HepG2 (cell line): ENCODE results near the gene CEP20. TPM values are rescaled to one million over a fixed set of nuclear protein-coding genes. Genes with fewer than 3 reads are reported as not detected.

Experiments used
- ATAC-seq: fragments of 200-7000 bp; cut with Tn5 transposase; 3 replicates; pipeline ENCODE4 v1.9.1; 2020; ENCODE audit warnings: mild to moderate bottlenecking, moderate library complexity
- BruUV-seq: library from RNA; stranded (reverse); fragments of 400-500 nt; replicated peaks from 2 replicates; lab custom pipeline; 2021; lab: Mats Ljungman, UMichigan
- CTCF ChIA-PET: fragments of 300-600 bp; formaldehyde crosslinking; extraction: SDS; loops from one replicate; lab custom pipeline; 2021; ENCODE audit warnings: low total read pairs, inconsistent platforms, low intra/inter-chr PET ratio; lab: Yijun Ruan, JAX
- POLR2A ChIA-PET: fragments of 350-600 bp; sonication (Branson Sonifier 250); formaldehyde crosslinking; loops from one replicate; lab custom pipeline; 2020; ENCODE audit warnings: antibody characterized with exemption, inconsistent platforms; lab: Yijun Ruan, JAX
- DNase-seq: peaks from one replicate; pipeline ENCODE4 v3.0.0-alpha.2; 2015; ENCODE audit warnings: low spot score
- FAIRE-seq: peaks from 3 replicates; lab custom pipeline; 2011; peaks lifted over from hg19 to GRCh38; lab: Jason Lieb, UNC
- H2AFZ ChIP-seq: one replicate; pipeline ENCODE4 v1.6.1; 2011; ENCODE audit warnings: low read length, inconsistent platforms
- H3K27ac ChIP-seq: fragments of 300-600 bp; 3 replicates; pipeline ENCODE4 v1.8.0; 2011; ENCODE audit warnings: mixed run types, mild to moderate bottlenecking, mixed read lengths, low read length, inconsistent platforms; ENCODE audit not compliant: insufficient read depth; ENCODE audit errors: extremely low read length
- H3K27me3 ChIP-seq, 2 experiments: fragments of 200-600 bp in 1 of 2; 2 replicates in 1 of 2; 3 replicates in 1 of 2; pipeline versions ENCODE4 v1.6.0 to v1.8.0; 2011; ENCODE audit warnings: low read length in 2 of 2, mild to moderate bottlenecking in 2 of 2, moderate library complexity in 2 of 2, inconsistent platforms in 1 of 2; ENCODE audit not compliant: insufficient read depth in 2 of 2, control insufficient read depth in 1 of 2
- H3K36me3 ChIP-seq, 2 experiments: fragments of 200-600 bp in 1 of 2; replicated peaks in 1 of 2; 2 replicates in 1 of 2; 3 replicates in 1 of 2; pipeline versions ENCODE4 v1.5.1 to v1.8.0; 2011; ENCODE audit warnings: low read length in 2 of 2, inconsistent platforms in 1 of 2; ENCODE audit not compliant: insufficient read depth in 2 of 2, control insufficient read depth in 1 of 2
- H3K4me1 ChIP-seq: 2 replicates; pipeline ENCODE4 v1.5.1; 2012; ENCODE audit warnings: low read length, inconsistent platforms; ENCODE audit not compliant: insufficient read depth
- H3K4me2 ChIP-seq: 2 replicates; pipeline ENCODE4 v1.6.0; 2011; ENCODE audit warnings: low read depth, low read length, inconsistent platforms
- H3K4me3 ChIP-seq, 3 experiments: fragments of 200-600 bp in 1 of 3; sonication (generic), shearing (Covaris generic) in 1 of 3; replicated peaks in 1 of 3; 2 replicates each; pipeline ENCODE4 v1.5.1; 2011 to 2016; ENCODE audit warnings: low read length in 3 of 3, inconsistent platforms in 2 of 3, low read depth in 2 of 3, mild to moderate bottlenecking in 2 of 3, control low read depth in 1 of 3, mixed read lengths in 1 of 3; ENCODE audit not compliant: insufficient read depth in 1 of 3
- H3K79me2 ChIP-seq: one replicate; pipeline ENCODE4 v1.6.1; 2011; ENCODE audit warnings: low read length, inconsistent platforms; ENCODE audit not compliant: insufficient read depth
- H3K9ac ChIP-seq: 2 replicates; pipeline ENCODE4 v1.6.0; 2011; ENCODE audit warnings: mild to moderate bottlenecking, low read depth, low read length, inconsistent platforms; ENCODE audit not compliant: insufficient read depth
- H3K9me3 ChIP-seq: 2 replicates; pipeline ENCODE4 v1.5.1; 2012; ENCODE audit warnings: mild to moderate bottlenecking, low read length
- H4K20me1 ChIP-seq: 2 replicates; pipeline ENCODE4 v1.6.0; 2011; ENCODE audit warnings: inconsistent platforms, mild to moderate bottlenecking, low read length, moderate library complexity; ENCODE audit not compliant: insufficient read depth
- ARNTL ChIP-seq: sonication (generic); formaldehyde crosslinking; IDR thresholded peaks from 2 replicates; pipeline ENCODE4 v1.4.0; 2020; ENCODE audit warnings: mild to moderate bottlenecking, missing genetic modification reagents
- JDP2 ChIP-seq: sonication (generic); formaldehyde crosslinking; IDR thresholded peaks from 2 replicates; pipeline ENCODE4 v1.8.1; 2022; ENCODE audit warnings: missing genetic modification reagents, borderline replicate concordance
- KLF15 ChIP-seq: sonication (generic); formaldehyde crosslinking; IDR thresholded peaks from 2 replicates; pipeline ENCODE4 v1.8.1; 2023; ENCODE audit warnings: borderline replicate concordance, mild to moderate bottlenecking, inconsistent platforms, missing genetic modification reagents, mixed read lengths
- TAF1 ChIP-seq: sonication (generic); formaldehyde crosslinking; IDR thresholded peaks from 2 replicates; pipeline ENCODE4 v1.4.0; 2020; ENCODE audit warnings: missing genetic modification reagents
- ZC3H4 ChIP-seq: sonication (generic); formaldehyde crosslinking; IDR thresholded peaks from 2 replicates; pipeline ENCODE4 v1.4.0; 2020; ENCODE audit warnings: missing genetic modification reagents, borderline replicate concordance
- ZNF143 ChIP-seq: sonication (generic); formaldehyde crosslinking; IDR thresholded peaks from 2 replicates; pipeline ENCODE4 v1.4.0; 2020; ENCODE audit warnings: missing genetic modification reagents
- ZNF260 ChIP-seq: sonication (generic); formaldehyde crosslinking; IDR thresholded peaks from 2 replicates; pipeline ENCODE4 v1.4.0; 2020; ENCODE audit warnings: missing genetic modification reagents, low read depth, mild to moderate bottlenecking, borderline replicate concordance
- WGBS: methylation state at CpG from one replicate; pipeline ENCODE4 v1.1.6; 2017; ENCODE audit warnings: low lambda C conversion rate; 5-methylcytosine and 5-hydroxymethylcytosine counted together
- in situ Hi-C: cut with HindIII; loops from 2 replicates; pipeline ENCODE4 v1.10.0; 2017; ENCODE audit warnings: low pct_unique_long_range_greater_than_20kb; ENCODE audit not compliant: extremely low pct_ligation_motif_present
- intact Hi-C: fragments of 100-400 bp; cut with micrococcal nuclease; formaldehyde crosslinking; loops from one replicate; pipeline ENCODE4 v1.10.0; 2022; ENCODE audit not compliant: unreplicated experiment
- polyA plus RNA-seq, 8 experiments: library from polyadenylated mRNA; depleted of rRNA in 3 of 8; stranded (reverse) in 7 of 8; unstranded in 1 of 8; fragments of >200 nt; fragmentation: Illumina TruSeq in 4 of 8; extraction: Trizol in 4 of 8; gene quantifications; 2 replicates each; pipeline versions ENCODE4 v1.2.1 to v1.2.3, GENCODE V29; 2011 to 2016; ENCODE audit warnings: low read depth in 4 of 8, missing spikeins in 1 of 8, mixed read lengths in 1 of 8; ENCODE audit not compliant: insufficient read depth in 1 of 8
- total RNA-seq, 5 experiments: library from RNA; depleted of rRNA; stranded (reverse); fragments of >200 nt; fragmentation: Illumina TruSeq; extraction: Trizol; gene quantifications; 2 replicates each; pipeline ENCODE4 v1.2.3, GENCODE V29; 2016; ENCODE audit warnings: low read depth in 1 of 5
- TF ChIP-seq, protein P1 (sequence below): sonication (generic); formaldehyde crosslinking; IDR thresholded peaks from 2 replicates; pipeline ENCODE4 v1.5.0; 2020; ENCODE audit warnings: missing genetic modification reagents
- TF ChIP-seq, protein P2 (sequence below): sonication (generic); formaldehyde crosslinking; IDR thresholded peaks from 2 replicates; pipeline ENCODE4 v1.8.1; 2023; ENCODE audit warnings: mild to moderate bottlenecking, moderate library complexity, missing genetic modification reagents
- TF ChIP-seq, protein P3 (sequence below), 2 experiments: IDR thresholded peaks; 2 replicates each; pipeline ENCODE4 v1.6.1; 2011 to 2012; ENCODE audit warnings: low read length in 2 of 2, borderline replicate concordance in 1 of 2, low read depth in 1 of 2, mild to moderate bottlenecking in 1 of 2, moderate library complexity in 1 of 2
- TF ChIP-seq, protein P4 (sequence below): sonication (generic); formaldehyde crosslinking; IDR thresholded peaks from 2 replicates; pipeline ENCODE4 v1.4.0; 2020; ENCODE audit warnings: missing genetic modification reagents

Gene CEP20
- total and polyA plus RNA-seq, 2 of the 13 experiments (the other 11 are each of a cell fraction or from before 2014, with no cell fraction given): 53.0 to 54.1 TPM

DNA sequence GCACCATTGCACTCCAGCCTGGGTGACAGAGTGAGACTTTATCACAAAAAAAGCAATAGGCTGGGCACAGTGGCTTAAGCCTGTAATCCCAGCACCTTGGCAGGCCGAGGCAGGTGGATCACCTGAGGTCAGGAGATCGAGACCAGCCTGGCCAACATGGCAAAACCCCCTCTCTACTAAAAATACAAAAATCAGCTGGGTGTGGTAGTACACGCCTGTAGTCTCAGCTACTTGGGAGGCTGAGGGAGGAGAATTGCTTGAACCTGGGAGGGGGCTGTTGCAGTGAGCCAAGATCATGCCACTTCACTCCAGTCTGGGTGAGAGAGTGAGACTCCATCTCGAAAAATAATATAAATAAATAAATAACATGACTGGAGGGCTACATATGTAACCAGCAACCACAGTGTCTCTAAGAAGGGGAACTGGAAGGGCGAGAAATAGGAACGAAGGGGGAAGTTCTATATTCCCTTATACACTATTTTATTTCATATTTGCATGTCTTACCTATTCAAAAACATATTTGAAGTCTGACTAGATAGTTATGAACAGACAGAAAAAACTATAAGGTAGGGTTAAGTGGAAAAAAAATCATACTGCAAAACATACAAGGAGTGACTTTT, 57.5 kb downstream of the CEP20 start:
- Histone ChIP-seq H3K4me1 (no peaks in the 10 kb centered on the region), H3K36me3 (no peaks in the 10 kb centered on the region), H3K9ac (no peak overlapping the region), H2AFZ (no peak overlapping the region), H3K27ac (no peak overlapping the region), H3K27me3 (peaks cover 13 to 49% of the 10 kb centered on the region in 2 experiments; a peak in 3 of 5 replicates), H3K4me3 (no peak overlapping the region), H4K20me1 (no peaks in the 10 kb centered on the region), H3K9me3 (no peaks in the 10 kb centered on the region), H3K79me2 (no peaks in the 10 kb centered on the region), H3K4me2 (no peak overlapping the region)
- in situ Hi-C loops (no loop called here), intact Hi-C loops (no loop called here)
- 11% methylated on average over 6 of the region's 6 CpGs for WGBS
- TF ChIP-seq TAF1 (CRISPR knock-in tag) (no peak), KLF15 (CRISPR knock-in tag) (no peak), ZNF143 (CRISPR knock-in tag) (no peak), ZNF260 (no peak), ZC3H4 (no peak), ARNTL (no peak), JDP2 (CRISPR knock-in tag) (no peak)
- TF ChIP-seq, protein P1, sequence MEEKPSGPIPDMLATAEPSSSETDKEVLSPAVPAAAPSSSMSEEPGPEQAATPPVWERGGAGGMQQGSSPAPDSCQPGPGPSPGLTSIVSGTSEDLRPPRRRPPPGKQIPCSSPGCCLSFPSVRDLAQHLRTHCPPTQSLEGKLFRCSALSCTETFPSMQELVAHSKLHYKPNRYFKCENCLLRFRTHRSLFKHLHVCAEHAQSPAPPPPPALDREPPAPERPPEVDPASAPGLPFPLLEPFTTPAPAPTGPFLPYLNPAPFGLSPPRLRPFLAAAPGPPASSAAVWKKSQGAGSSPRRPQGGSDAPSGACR (CRISPR knock-in tag): no peak
- TF ChIP-seq, protein P2, sequence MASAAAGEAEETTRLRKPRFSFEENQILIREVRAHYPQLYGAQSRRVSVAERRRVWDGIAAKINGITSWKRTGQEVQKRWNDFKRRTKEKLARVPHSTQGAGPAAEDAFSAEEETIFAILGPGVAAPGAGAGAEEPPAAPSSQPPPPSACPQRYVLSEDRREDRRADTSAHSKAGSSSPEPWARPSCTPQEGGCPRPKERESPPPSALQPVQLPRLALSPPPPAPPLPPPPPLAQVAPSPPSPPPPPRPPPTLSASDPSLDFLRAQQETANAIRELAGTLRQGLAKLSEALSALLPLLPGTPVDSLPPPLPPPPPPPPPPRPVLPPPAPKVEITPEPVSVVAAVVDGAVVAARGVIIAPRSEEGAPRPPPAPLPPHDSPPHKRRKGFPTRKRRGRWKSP (CRISPR knock-in tag): no peak
- TF ChIP-seq, protein P3, sequence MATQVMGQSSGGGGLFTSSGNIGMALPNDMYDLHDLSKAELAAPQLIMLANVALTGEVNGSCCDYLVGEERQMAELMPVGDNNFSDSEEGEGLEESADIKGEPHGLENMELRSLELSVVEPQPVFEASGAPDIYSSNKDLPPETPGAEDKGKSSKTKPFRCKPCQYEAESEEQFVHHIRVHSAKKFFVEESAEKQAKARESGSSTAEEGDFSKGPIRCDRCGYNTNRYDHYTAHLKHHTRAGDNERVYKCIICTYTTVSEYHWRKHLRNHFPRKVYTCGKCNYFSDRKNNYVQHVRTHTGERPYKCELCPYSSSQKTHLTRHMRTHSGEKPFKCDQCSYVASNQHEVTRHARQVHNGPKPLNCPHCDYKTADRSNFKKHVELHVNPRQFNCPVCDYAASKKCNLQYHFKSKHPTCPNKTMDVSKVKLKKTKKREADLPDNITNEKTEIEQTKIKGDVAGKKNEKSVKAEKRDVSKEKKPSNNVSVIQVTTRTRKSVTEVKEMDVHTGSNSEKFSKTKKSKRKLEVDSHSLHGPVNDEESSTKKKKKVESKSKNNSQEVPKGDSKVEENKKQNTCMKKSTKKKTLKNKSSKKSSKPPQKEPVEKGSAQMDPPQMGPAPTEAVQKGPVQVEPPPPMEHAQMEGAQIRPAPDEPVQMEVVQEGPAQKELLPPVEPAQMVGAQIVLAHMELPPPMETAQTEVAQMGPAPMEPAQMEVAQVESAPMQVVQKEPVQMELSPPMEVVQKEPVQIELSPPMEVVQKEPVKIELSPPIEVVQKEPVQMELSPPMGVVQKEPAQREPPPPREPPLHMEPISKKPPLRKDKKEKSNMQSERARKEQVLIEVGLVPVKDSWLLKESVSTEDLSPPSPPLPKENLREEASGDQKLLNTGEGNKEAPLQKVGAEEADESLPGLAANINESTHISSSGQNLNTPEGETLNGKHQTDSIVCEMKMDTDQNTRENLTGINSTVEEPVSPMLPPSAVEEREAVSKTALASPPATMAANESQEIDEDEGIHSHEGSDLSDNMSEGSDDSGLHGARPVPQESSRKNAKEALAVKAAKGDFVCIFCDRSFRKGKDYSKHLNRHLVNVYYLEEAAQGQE (IDR thresholded peaks at IDR 0.05; ENCODE audit: borderline replicate concordance in 1 of 2, low read depth in 1 of 2, low read length in 2 of 2): no peak
- TF ChIP-seq, protein P4, sequence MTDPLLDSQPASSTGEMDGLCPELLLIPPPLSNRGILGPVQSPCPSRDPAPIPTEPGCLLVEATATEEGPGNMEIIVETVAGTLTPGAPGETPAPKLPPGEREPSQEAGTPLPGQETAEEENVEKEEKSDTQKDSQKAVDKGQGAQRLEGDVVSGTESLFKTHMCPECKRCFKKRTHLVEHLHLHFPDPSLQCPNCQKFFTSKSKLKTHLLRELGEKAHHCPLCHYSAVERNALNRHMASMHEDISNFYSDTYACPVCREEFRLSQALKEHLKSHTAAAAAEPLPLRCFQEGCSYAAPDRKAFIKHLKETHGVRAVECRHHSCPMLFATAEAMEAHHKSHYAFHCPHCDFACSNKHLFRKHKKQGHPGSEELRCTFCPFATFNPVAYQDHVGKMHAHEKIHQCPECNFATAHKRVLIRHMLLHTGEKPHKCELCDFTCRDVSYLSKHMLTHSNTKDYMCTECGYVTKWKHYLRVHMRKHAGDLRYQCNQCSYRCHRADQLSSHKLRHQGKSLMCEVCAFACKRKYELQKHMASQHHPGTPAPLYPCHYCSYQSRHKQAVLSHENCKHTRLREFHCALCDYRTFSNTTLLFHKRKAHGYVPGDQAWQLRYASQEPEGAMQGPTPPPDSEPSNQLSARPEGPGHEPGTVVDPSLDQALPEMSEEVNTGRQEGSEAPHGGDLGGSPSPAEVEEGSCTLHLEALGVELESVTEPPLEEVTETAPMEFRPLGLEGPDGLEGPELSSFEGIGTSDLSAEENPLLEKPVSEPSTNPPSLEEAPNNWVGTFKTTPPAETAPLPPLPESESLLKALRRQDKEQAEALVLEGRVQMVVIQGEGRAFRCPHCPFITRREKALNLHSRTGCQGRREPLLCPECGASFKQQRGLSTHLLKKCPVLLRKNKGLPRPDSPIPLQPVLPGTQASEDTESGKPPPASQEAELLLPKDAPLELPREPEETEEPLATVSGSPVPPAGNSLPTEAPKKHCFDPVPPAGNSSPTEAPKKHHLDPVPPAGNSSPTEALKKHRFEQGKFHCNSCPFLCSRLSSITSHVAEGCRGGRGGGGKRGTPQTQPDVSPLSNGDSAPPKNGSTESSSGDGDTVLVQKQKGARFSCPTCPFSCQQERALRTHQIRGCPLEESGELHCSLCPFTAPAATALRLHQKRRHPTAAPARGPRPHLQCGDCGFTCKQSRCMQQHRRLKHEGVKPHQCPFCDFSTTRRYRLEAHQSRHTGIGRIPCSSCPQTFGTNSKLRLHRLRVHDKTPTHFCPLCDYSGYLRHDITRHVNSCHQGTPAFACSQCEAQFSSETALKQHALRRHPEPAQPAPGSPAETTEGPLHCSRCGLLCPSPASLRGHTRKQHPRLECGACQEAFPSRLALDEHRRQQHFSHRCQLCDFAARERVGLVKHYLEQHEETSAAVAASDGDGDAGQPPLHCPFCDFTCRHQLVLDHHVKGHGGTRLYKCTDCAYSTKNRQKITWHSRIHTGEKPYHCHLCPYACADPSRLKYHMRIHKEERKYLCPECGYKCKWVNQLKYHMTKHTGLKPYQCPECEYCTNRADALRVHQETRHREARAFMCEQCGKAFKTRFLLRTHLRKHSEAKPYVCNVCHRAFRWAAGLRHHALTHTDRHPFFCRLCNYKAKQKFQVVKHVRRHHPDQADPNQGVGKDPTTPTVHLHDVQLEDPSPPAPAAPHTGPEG (CRISPR knock-in tag): no peak
- FAIRE-seq: no peak
- CTCF ChIA-PET: no interaction called here
- ATAC-seq: no peak
- no TSS peak for BruUV-seq
- POLR2A ChIA-PET: interaction anchor here (1.0 kb wide), 1 partner anchor 28 kb away, joined by 3 read pairs; no protein-coding TSS in a partner anchor
- DNase-seq: no peak
